Prostate gland (tissue), 2 donors: ENCODE data around the gene TATDN3. TPM values are rescaled to one million over a fixed set of nuclear protein-coding genes. Genes with fewer than 3 reads are reported as not detected.

ENCODE experiments used
- DNase-seq: peaks from one replicate; pipeline ENCODE4 v3.0.0-alpha.2; 2019; ENCODE audit warnings: low spot score
- H3K27ac ChIP-seq, 2 donors: fragments of 200-600 bp; sonication (generic); 2 replicates each; pipeline ENCODE4 v1.5.1; 2017 to 2019
- H3K27me3 ChIP-seq: fragments of 200-600 bp; sonication (generic); replicated peaks from 2 replicates; pipeline ENCODE4 v1.5.1; 2019; ENCODE audit not compliant: insufficient read depth
- H3K36me3 ChIP-seq, 2 donors: fragments of 200-600 bp; sonication (generic); 1 replicate in 1 of 2; 2 replicates in 1 of 2; pipeline versions ENCODE4 v1.5.1 to v1.8.1; 2017 to 2019
- H3K4me1 ChIP-seq: fragments of 200-600 bp; sonication (generic); replicated peaks from 2 replicates; pipeline ENCODE4 v1.5.1; 2019
- H3K4me3 ChIP-seq, 2 donors: fragments of 200-600 bp; sonication (generic); 2 replicates each; pipeline ENCODE4 v1.5.1; 2017 to 2019
- H3K9me3 ChIP-seq: fragments of 200-600 bp; sonication (generic); 2 replicates; pipeline ENCODE4 v1.5.1; 2017
- POLR2A ChIP-seq: fragments of 450-650 bp; IDR thresholded peaks from one replicate; pipeline ENCODE4 v1.6.1; 2016; ENCODE audit warnings: antibody characterized with exemption, mild to moderate bottlenecking
- POLR2AphosphoS5 ChIP-seq: sonication (generic); formaldehyde crosslinking; IDR thresholded peaks from one replicate; pipeline ENCODE4 v1.6.1; 2017; ENCODE audit warnings: antibody characterized with exemption
- WGBS: methylation state at CpG from one replicate; pipeline ENCODE4 v1.1.5; 2018; 5-methylcytosine and 5-hydroxymethylcytosine counted together
- intact Hi-C: fragments of 100-400 bp; cut with DNase I; formaldehyde crosslinking; loops from one replicate; pipeline ENCODE4 v1.14.2; 2022
- total RNA-seq, 2 donors: library from RNA; depleted of rRNA; stranded (reverse); fragments of >200 nt; gene quantifications; one replicate each; pipeline ENCODE4 v1.1.0, GENCODE V29; 2016
- TF ChIP-seq, protein P1 (sequence below), 4 experiments: fragments of 200-600 bp in 2 of 4; fragments of 450-650 bp in 2 of 4; sonication (generic) in 2 of 4; IDR thresholded peaks; 1 replicate in 3 of 4; 2 replicates in 1 of 4; pipeline ENCODE4 v1.5.1; 2016 to 2019; ENCODE audit warnings: antibody characterized with exemption in 4 of 4, mild to moderate bottlenecking in 2 of 4, moderate library complexity in 2 of 4

Gene TATDN3
- total RNA-seq, 2 donors from 2014 or later = 9.0 to 10.2 TPM

- intact Hi-C loops = loop anchor here (5.0 kb wide), 1 partner anchor 181 kb away; no protein-coding TSS in a partner anchor
- Histone ChIP-seq H3K27me3 (no peaks in the 10 kb centered on the region), H3K4me1 (no peaks in the 10 kb centered on the region), H3K9me3 (no peaks in the 10 kb centered on the region), H3K27ac (no peak overlapping the region), H3K36me3 (no peaks in the 10 kb centered on the region), H3K4me3 (no peak overlapping the region)
- DNase-seq = no peak
- WGBS = 63% methylated on average over 3 of the region's 3 CpGs
- TF ChIP-seq POLR2AphosphoS5 (no peak), POLR2A (no peak)
- TF ChIP-seq, protein P1, sequence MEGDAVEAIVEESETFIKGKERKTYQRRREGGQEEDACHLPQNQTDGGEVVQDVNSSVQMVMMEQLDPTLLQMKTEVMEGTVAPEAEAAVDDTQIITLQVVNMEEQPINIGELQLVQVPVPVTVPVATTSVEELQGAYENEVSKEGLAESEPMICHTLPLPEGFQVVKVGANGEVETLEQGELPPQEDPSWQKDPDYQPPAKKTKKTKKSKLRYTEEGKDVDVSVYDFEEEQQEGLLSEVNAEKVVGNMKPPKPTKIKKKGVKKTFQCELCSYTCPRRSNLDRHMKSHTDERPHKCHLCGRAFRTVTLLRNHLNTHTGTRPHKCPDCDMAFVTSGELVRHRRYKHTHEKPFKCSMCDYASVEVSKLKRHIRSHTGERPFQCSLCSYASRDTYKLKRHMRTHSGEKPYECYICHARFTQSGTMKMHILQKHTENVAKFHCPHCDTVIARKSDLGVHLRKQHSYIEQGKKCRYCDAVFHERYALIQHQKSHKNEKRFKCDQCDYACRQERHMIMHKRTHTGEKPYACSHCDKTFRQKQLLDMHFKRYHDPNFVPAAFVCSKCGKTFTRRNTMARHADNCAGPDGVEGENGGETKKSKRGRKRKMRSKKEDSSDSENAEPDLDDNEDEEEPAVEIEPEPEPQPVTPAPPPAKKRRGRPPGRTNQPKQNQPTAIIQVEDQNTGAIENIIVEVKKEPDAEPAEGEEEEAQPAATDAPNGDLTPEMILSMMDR (IDR thresholded peaks at IDR 0.05) = no peak
Measured at GRCh38 chr1:212816567-212817278, 25.0 kb downstream of the TATDN3 start.

GRCh38 chr1:212819726-212820125, 28.0 kb downstream of the TATDN3 start:
- intact Hi-C loops = loop anchor here (5.0 kb wide), 1 partner anchor 178 kb away; no protein-coding TSS in a partner anchor
- 24% methylated on average over 5 of the region's 5 CpGs for WGBS

DNA sequence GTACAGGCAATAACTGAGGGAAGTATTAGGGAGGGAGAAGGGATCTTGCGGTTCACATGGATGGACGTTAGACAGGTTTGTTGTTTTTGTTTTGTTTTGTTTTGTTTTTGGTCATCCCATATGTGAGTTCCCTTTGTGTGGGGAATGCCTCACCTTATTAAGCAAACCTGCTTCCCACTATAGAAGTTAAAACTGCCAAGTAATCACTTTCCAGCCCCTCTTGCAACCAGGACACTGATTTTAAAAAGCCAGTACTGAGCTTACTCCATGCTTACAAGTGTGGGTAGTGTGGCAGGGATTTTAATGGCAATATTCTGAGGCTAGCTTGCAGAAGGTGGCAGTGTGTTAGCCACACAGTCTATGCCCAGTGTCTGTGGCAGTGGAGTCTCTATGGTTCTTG, 29.3 kb downstream of the TATDN3 start:
- no peaks in the 10 kb centered on the region for H3K9me3 ChIP-seq
- H3K27me3 ChIP-seq = no peaks in the 10 kb centered on the region
- TF ChIP-seq POLR2AphosphoS5 (no peak), POLR2A (no peak)
- TF ChIP-seq, protein P1 (IDR thresholded peaks at IDR 0.05) = no peak
- no peak overlapping the region for H3K4me3 ChIP-seq
- H3K4me1 ChIP-seq = no peaks in the 10 kb centered on the region
- intact Hi-C loops = no loop called here
- DNase-seq = no peak
- 86% methylated on average over 2 of the region's 2 CpGs for WGBS
- H3K36me3 ChIP-seq = no peaks in the 10 kb centered on the region
- no peak overlapping the region for H3K27ac ChIP-seq

More at GRCh38 chr1:212819726-212820125, 28.0 kb downstream of the TATDN3 start:
- Histone ChIP-seq H3K36me3 (no peaks in the 10 kb centered on the region), H3K27me3 (no peaks in the 10 kb centered on the region), H3K9me3 (no peaks in the 10 kb centered on the region), H3K4me3 (no peak overlapping the region), H3K4me1 (no peaks in the 10 kb centered on the region), H3K27ac (no peak overlapping the region)
- no peak for DNase-seq
- no peak for TF ChIP-seq POLR2AphosphoS5
- TF ChIP-seq, protein P1 (IDR thresholded peaks at IDR 0.05) = no peak
- no peak for TF ChIP-seq POLR2A

DNA sequence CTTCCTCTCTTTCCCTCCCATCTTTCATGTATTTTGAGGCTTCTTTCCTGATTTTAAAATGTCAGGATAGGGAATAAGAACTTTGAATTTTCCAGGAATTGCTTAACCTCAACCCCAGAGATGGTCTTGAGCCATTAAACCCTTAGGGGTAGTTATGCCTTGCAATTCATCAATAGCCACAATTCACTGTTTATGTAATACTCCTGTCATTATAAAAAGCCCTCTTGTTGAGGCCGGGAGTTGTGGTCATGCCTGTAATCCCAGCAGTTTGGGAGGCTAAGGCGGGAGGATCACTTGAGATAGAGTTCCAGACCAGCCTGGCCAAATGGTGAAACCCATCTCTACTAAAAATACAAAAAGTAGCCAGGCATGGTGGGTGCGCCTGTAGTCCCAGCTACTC, 31.3 kb downstream of the TATDN3 start:
- Histone ChIP-seq H3K27ac (no peak overlapping the region), H3K9me3 (no peaks in the 10 kb centered on the region), H3K4me1 (no peaks in the 10 kb centered on the region), H3K36me3 (no peaks in the 10 kb centered on the region), H3K27me3 (no peaks in the 10 kb centered on the region), H3K4me3 (no peak overlapping the region)
- TF ChIP-seq POLR2A (no peak), POLR2AphosphoS5 (no peak)
- TF ChIP-seq, protein P1 (IDR thresholded peaks at IDR 0.05) = no peak
- intact Hi-C loops = no loop called here
- no peak for DNase-seq
- 97% methylated on average over 3 of the region's 3 CpGs for WGBS

DNA sequence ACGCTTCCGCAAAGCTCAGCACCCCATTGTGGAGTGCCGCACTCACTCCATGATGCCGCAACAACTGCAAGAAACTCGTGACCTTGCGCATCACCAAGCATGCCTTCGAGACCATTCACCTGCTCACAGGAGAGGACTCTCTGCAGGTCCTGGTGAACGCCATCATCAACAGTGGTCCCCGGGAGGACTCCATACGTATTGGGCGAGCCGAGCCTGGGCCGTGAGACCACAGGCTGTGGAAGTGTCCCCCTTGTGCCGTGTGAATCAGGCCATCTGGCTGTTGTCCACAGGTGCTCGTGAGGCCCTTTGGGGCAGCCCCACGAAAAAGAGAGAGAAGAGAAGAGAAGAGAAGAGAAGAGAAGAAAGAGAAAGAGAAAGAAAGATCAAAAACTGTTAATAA, 32.5 kb downstream of the TATDN3 start:
- no peak for DNase-seq
- Histone ChIP-seq H3K4me1 (no peaks in the 10 kb centered on the region), H3K36me3 (no peaks in the 10 kb centered on the region), H3K27me3 (no peaks in the 10 kb centered on the region), H3K27ac (no peak overlapping the region), H3K9me3 (no peaks in the 10 kb centered on the region), H3K4me3 (no peak overlapping the region)
- WGBS = 95% methylated on average over 16 of the region's 16 CpGs
- intact Hi-C loops = no loop called here
- no peak for TF ChIP-seq POLR2A
- TF ChIP-seq POLR2AphosphoS5 = no peak
- TF ChIP-seq, protein P1 (IDR thresholded peaks at IDR 0.05) = no peak
